ENCODE results near the gene LRRC10. TPM values are rescaled to one million over a fixed set of nuclear protein-coding genes. Genes with fewer than 3 reads are reported as not detected.

The LRRC10 gene
- total RNA-seq, 2 donors from 2014 or later: not detected

- no peaks in the 10 kb centered on the region for H3K27me3 ChIP-seq (ENCODE audit: control insufficient read depth, insufficient read depth, low read length, poor library complexity, severe bottlenecking)
- no peak for TF ChIP-seq CTCF (conservative IDR thresholded peaks at IDR 0.05)
- Mint-ChIP-seq H3K27ac (no peak overlapping the region), H3K27me3 (ENCODE audit: insufficient read depth) (no peaks in the 10 kb centered on the region), H3K4me3 (no peak overlapping the region), H3K36me3 (ENCODE audit: low read depth) (peaks cover 5% of the 10 kb centered on the region), H3K9me3 (no peaks in the 10 kb centered on the region), H3K4me1 (peaks cover 3% of the 10 kb centered on the region)
- H3K36me3 ChIP-seq (ENCODE audit: control insufficient read depth, insufficient read depth, low read length): peaks cover 31% of the 10 kb centered on the region
- WGBS, 2 experiments (ENCODE audit: insufficient coverage in 1 of 2, insufficient read length in 1 of 2): 97 to 100% methylated on average over 1 of the region's 1 CpG
- no peak for DNase-seq
- no peak overlapping the region for H3K9ac ChIP-seq (ENCODE audit: extremely low read depth, low read length, poor library complexity, severe bottlenecking)
- no peak overlapping the region for H3K4me3 ChIP-seq (ENCODE audit: low read length)
- no peaks in the 10 kb centered on the region for H3K4me1 ChIP-seq (ENCODE audit: control insufficient read depth, insufficient read depth, low read length)
- no peaks in the 10 kb centered on the region for H3K9me3 ChIP-seq (ENCODE audit: control insufficient read depth, low read length)
- no peak overlapping the region for H3K27ac ChIP-seq (ENCODE audit: low read depth, low read length)
Measured at GRCh38 chr12:69580074-69580473, 30.6 kb downstream of the LRRC10 start.

GRCh38 chr12:69579029-69579428, 31.7 kb downstream of the LRRC10 start:
- WGBS, 2 experiments (ENCODE audit: insufficient coverage in 1 of 2, insufficient read length in 1 of 2): 88 to 100% methylated on average over 2 to 3 of the region's 4 CpGs
- Mint-ChIP-seq H3K4me3 (no peak overlapping the region), H3K9me3 (no peaks in the 10 kb centered on the region), H3K27ac (no peak overlapping the region), H3K36me3 (ENCODE audit: low read depth) (peaks cover 15% of the 10 kb centered on the region), H3K27me3 (ENCODE audit: insufficient read depth) (no peaks in the 10 kb centered on the region), H3K4me1 (peaks cover 3% of the 10 kb centered on the region)
- no peak for TF ChIP-seq CTCF (conservative IDR thresholded peaks at IDR 0.05)
- Histone ChIP-seq H3K9me3 (ENCODE audit: control insufficient read depth, low read length) (no peaks in the 10 kb centered on the region), H3K9ac (ENCODE audit: extremely low read depth, low read length, poor library complexity, severe bottlenecking) (no peak overlapping the region), H3K36me3 (ENCODE audit: control insufficient read depth, insufficient read depth, low read length) (peaks cover 42% of the 10 kb centered on the region), H3K27me3 (ENCODE audit: control insufficient read depth, insufficient read depth, low read length, poor library complexity, severe bottlenecking) (no peaks in the 10 kb centered on the region), H3K4me3 (ENCODE audit: low read length) (no peak overlapping the region), H3K27ac (ENCODE audit: low read depth, low read length) (no peak overlapping the region), H3K4me1 (ENCODE audit: control insufficient read depth, insufficient read depth, low read length) (no peaks in the 10 kb centered on the region)
- no peak for DNase-seq

GRCh38 chr12:69578283-69578682, 32.4 kb downstream of the LRRC10 start:
- Histone ChIP-seq H3K9ac (ENCODE audit: extremely low read depth, low read length, poor library complexity, severe bottlenecking) (no peak overlapping the region), H3K27ac (ENCODE audit: low read depth, low read length) (no peak overlapping the region), H3K36me3 (ENCODE audit: control insufficient read depth, insufficient read depth, low read length) (peaks cover 45% of the 10 kb centered on the region), H3K9me3 (ENCODE audit: control insufficient read depth, low read length) (no peaks in the 10 kb centered on the region), H3K4me1 (ENCODE audit: control insufficient read depth, insufficient read depth, low read length) (no peaks in the 10 kb centered on the region), H3K27me3 (ENCODE audit: control insufficient read depth, insufficient read depth, low read length, poor library complexity, severe bottlenecking) (no peaks in the 10 kb centered on the region), H3K4me3 (ENCODE audit: low read length) (no peak overlapping the region)
- no peak overlapping the region for H3K4me3 Mint-ChIP-seq
- 92 to 100% methylated on average over 1 to 2 of the region's 2 CpGs for WGBS, 2 experiments (ENCODE audit: insufficient coverage in 1 of 2, insufficient read length in 1 of 2)
- no peak for TF ChIP-seq CTCF (conservative IDR thresholded peaks at IDR 0.05)
- H3K9me3 Mint-ChIP-seq: no peaks in the 10 kb centered on the region
- H3K27me3 Mint-ChIP-seq (ENCODE audit: insufficient read depth): no peaks in the 10 kb centered on the region
- no peak for DNase-seq
- peaks cover 17% of the 10 kb centered on the region for H3K36me3 Mint-ChIP-seq (ENCODE audit: low read depth)
- H3K27ac Mint-ChIP-seq: no peak overlapping the region
- peaks cover 3% of the 10 kb centered on the region for H3K4me1 Mint-ChIP-seq

Data from endodermal cell (in vitro differentiated cells).